Panc1 (cell line): ENCODE data around the gene AMELY. TPM values are rescaled to one million over a fixed set of nuclear protein-coding genes. Genes with fewer than 3 reads are reported as not detected.

Experiments
- ATAC-seq: fragments of 200-7000 bp; cut with Tn5 transposase; 2 replicates; pipeline ENCODE4 v1.9.1; 2020; ENCODE audit warnings: mild to moderate bottlenecking, moderate library complexity
- BruUV-seq: library from RNA; stranded (reverse); fragments of 400-500 nt; replicated peaks from 2 replicates; lab custom pipeline; 2021; lab: Mats Ljungman, UMichigan
- CTCF ChIA-PET: fragments of 300-600 bp; sonication (Branson Sonifier 250); formaldehyde crosslinking; loops from one replicate; lab custom pipeline; 2022; ENCODE audit warnings: antibody characterized with exemption; lab: Charles Lee
- POLR2A ChIA-PET: fragments of 300-600 bp; sonication (Branson Sonifier 250); formaldehyde crosslinking; loops from one replicate; lab custom pipeline; 2022; ENCODE audit warnings: antibody characterized with exemption; lab: Charles Lee
- DNase-seq: peaks from one replicate; pipeline ENCODE4 v3.0.0-alpha.2; 2010; ENCODE audit warnings: low read depth, low spot score
- H3K27ac ChIP-seq: 2 replicates; pipeline ENCODE4 v1.5.1; 2011; ENCODE audit warnings: mild to moderate bottlenecking, low read length, inconsistent platforms
- H3K27me3 ChIP-seq: fragments of 200-500 bp; sonication (Bioruptor generic); 2 replicates; pipeline ENCODE4 v1.6.0; 2014; ENCODE audit warnings: low read length, inconsistent platforms; ENCODE audit not compliant: control insufficient read depth, insufficient read depth
- H3K36me3 ChIP-seq: fragments of 200-500 bp; sonication (Bioruptor generic); 2 replicates; pipeline ENCODE4 v1.5.1; 2014; ENCODE audit warnings: inconsistent platforms, mild to moderate bottlenecking, low read length, moderate library complexity; ENCODE audit not compliant: control insufficient read depth, insufficient read depth
- H3K4me1 ChIP-seq: 2 replicates; pipeline ENCODE4 v1.5.1; 2011; ENCODE audit warnings: inconsistent platforms, mild to moderate bottlenecking, low read length, moderate library complexity; ENCODE audit not compliant: control insufficient read depth, insufficient read depth
- H3K4me3 ChIP-seq, 2 experiments: 2 replicates each; pipeline ENCODE4 v1.5.1; 2011 to 2012; ENCODE audit warnings: low read depth in 2 of 2, low read length in 2 of 2, mild to moderate bottlenecking in 2 of 2, inconsistent platforms in 1 of 2, moderate library complexity in 1 of 2
- H3K9me3 ChIP-seq: fragments of 200-500 bp; sonication (Bioruptor generic); 2 replicates; pipeline ENCODE4 v1.5.1; 2014; ENCODE audit warnings: low read depth, mild to moderate bottlenecking, inconsistent platforms, low read length, moderate library complexity; ENCODE audit not compliant: control insufficient read depth, insufficient read depth
- POLR2AphosphoS5 ChIP-seq: IDR thresholded peaks from 2 replicates; pipeline ENCODE4 v1.6.1; 2012; ENCODE audit warnings: mild to moderate bottlenecking, low read depth, low read length, moderate library complexity
- SIN3A ChIP-seq: IDR thresholded peaks from 2 replicates; pipeline ENCODE4 v1.6.1; 2012; ENCODE audit warnings: low read depth, mild to moderate bottlenecking, low read length, moderate library complexity, borderline replicate concordance; ENCODE audit not compliant: insufficient read depth
- TCF7L2 ChIP-seq: IDR thresholded peaks from 2 replicates; pipeline ENCODE4 v1.6.1; 2011; ENCODE audit warnings: mild to moderate bottlenecking, low read depth, low read length, inconsistent platforms
- in situ Hi-C: cut with HindIII; loops from 2 replicates; pipeline ENCODE4 v1.10.0; 2016; ENCODE audit warnings: low sequenced_read_pairs, low pct_unique_long_range_greater_than_20kb
- intact Hi-C: fragments of 100-400 bp; cut with micrococcal nuclease; formaldehyde crosslinking; loops from one replicate; pipeline ENCODE4 v1.10.0; 2022; ENCODE audit not compliant: unreplicated experiment
- total RNA-seq: library from RNA; stranded (reverse); gene quantifications from one replicate; pipeline ENCODE4 v1.2.1, GENCODE V29; 2021; ENCODE audit not compliant: unreplicated experiment
- TF ChIP-seq, protein P1 (sequence below): fragments of 450-650 bp; IDR thresholded peaks from 2 replicates; pipeline ENCODE4 v1.5.1; 2017; ENCODE audit warnings: mild to moderate bottlenecking
- TF ChIP-seq, protein P2 (sequence below), 2 experiments: IDR thresholded peaks; 2 replicates each; pipeline ENCODE4 v1.6.1; 2011 to 2012; ENCODE audit warnings: low read depth in 2 of 2, control low read depth in 1 of 2, low read length in 1 of 2, mild to moderate bottlenecking in 1 of 2, moderate library complexity in 1 of 2; ENCODE audit not compliant: insufficient read depth in 1 of 2

Gene AMELY
- total RNA-seq, 1 experiment from 2014 or later, result not detected

- POLR2A ChIA-PET, result no interaction called here
- H3K27ac ChIP-seq, result no peak overlapping the region
- H3K4me3 ChIP-seq, result no peak overlapping the region
- CTCF ChIA-PET, result no interaction called here
- BruUV-seq, result no TSS peak
- no peaks in the 10 kb centered on the region for H3K27me3 ChIP-seq
- in situ Hi-C loops (no loop called here), intact Hi-C loops (no loop called here)
- no peaks in the 10 kb centered on the region for H3K4me1 ChIP-seq
- ATAC-seq (no peak), DNase-seq (no peak)
- no peaks in the 10 kb centered on the region for H3K36me3 ChIP-seq
- H3K9me3 ChIP-seq, result no peaks in the 10 kb centered on the region
- TF ChIP-seq TCF7L2 (no peak), SIN3A (no peak), POLR2AphosphoS5 (no peak)
- TF ChIP-seq, protein P1, sequence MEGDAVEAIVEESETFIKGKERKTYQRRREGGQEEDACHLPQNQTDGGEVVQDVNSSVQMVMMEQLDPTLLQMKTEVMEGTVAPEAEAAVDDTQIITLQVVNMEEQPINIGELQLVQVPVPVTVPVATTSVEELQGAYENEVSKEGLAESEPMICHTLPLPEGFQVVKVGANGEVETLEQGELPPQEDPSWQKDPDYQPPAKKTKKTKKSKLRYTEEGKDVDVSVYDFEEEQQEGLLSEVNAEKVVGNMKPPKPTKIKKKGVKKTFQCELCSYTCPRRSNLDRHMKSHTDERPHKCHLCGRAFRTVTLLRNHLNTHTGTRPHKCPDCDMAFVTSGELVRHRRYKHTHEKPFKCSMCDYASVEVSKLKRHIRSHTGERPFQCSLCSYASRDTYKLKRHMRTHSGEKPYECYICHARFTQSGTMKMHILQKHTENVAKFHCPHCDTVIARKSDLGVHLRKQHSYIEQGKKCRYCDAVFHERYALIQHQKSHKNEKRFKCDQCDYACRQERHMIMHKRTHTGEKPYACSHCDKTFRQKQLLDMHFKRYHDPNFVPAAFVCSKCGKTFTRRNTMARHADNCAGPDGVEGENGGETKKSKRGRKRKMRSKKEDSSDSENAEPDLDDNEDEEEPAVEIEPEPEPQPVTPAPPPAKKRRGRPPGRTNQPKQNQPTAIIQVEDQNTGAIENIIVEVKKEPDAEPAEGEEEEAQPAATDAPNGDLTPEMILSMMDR, result no peak
- TF ChIP-seq, protein P2, sequence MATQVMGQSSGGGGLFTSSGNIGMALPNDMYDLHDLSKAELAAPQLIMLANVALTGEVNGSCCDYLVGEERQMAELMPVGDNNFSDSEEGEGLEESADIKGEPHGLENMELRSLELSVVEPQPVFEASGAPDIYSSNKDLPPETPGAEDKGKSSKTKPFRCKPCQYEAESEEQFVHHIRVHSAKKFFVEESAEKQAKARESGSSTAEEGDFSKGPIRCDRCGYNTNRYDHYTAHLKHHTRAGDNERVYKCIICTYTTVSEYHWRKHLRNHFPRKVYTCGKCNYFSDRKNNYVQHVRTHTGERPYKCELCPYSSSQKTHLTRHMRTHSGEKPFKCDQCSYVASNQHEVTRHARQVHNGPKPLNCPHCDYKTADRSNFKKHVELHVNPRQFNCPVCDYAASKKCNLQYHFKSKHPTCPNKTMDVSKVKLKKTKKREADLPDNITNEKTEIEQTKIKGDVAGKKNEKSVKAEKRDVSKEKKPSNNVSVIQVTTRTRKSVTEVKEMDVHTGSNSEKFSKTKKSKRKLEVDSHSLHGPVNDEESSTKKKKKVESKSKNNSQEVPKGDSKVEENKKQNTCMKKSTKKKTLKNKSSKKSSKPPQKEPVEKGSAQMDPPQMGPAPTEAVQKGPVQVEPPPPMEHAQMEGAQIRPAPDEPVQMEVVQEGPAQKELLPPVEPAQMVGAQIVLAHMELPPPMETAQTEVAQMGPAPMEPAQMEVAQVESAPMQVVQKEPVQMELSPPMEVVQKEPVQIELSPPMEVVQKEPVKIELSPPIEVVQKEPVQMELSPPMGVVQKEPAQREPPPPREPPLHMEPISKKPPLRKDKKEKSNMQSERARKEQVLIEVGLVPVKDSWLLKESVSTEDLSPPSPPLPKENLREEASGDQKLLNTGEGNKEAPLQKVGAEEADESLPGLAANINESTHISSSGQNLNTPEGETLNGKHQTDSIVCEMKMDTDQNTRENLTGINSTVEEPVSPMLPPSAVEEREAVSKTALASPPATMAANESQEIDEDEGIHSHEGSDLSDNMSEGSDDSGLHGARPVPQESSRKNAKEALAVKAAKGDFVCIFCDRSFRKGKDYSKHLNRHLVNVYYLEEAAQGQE (IDR thresholded peaks at IDR 0.05; ENCODE audit: insufficient read depth in 1 of 2, low read depth in 2 of 2, low read length in 1 of 2), result no peak
These were observed 23.9 kb upstream of the AMELY start for GRCh38 chrY:6935497-6935896.

DNA sequence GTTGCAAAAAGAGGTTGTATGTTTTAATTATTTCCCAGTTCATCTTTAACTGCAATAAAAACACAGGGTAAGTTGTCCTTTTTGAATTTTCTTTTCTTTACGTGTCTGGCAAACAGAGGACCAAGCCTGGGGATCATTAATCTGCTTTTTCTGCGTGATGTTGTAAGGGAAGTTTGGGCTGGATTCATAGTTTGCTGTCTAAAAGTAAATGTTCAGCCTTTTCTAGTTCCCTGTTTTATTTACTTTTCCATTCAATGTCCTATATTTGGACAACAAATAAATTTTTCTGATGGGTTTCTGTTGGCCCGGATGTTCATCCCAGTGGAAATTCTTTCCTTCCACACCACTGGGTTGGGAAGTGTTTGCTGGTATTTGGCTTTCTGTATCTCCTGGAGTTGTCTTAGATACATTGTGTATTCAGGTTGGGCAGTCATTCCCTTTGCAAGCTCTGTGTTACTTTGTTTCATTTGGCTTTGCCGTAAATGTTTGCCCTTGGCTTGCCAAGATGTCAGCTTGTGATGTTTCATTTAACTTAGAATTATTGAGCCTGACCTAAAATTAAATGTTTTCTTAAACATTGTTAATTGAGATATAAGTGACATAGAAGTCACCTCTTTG lies 20.3 kb upstream of the AMELY start:
- TF ChIP-seq TCF7L2 (no peak), SIN3A (no peak)
- TF ChIP-seq, protein P1, result no peak
- ChIA-PET POLR2A (no interaction called here), CTCF (no interaction called here)
- in situ Hi-C loops, result no loop called here
- Histone ChIP-seq H3K4me1 (no peaks in the 10 kb centered on the region), H3K4me3 (no peak overlapping the region), H3K27ac (no peak overlapping the region), H3K9me3 (no peaks in the 10 kb centered on the region), H3K36me3 (no peaks in the 10 kb centered on the region), H3K27me3 (no peaks in the 10 kb centered on the region)
- DNase-seq, result no peak
- no peak for ATAC-seq
- intact Hi-C loops, result no loop called here
- no TSS peak for BruUV-seq
